ENCODE measurements around the gene CSGALNACT2. TPM values are rescaled to one million over a fixed set of nuclear protein-coding genes. Genes with fewer than 3 reads are reported as not detected.

Gene CSGALNACT2
- total RNA-seq, 1 donor: 17.3 TPM

DNA sequence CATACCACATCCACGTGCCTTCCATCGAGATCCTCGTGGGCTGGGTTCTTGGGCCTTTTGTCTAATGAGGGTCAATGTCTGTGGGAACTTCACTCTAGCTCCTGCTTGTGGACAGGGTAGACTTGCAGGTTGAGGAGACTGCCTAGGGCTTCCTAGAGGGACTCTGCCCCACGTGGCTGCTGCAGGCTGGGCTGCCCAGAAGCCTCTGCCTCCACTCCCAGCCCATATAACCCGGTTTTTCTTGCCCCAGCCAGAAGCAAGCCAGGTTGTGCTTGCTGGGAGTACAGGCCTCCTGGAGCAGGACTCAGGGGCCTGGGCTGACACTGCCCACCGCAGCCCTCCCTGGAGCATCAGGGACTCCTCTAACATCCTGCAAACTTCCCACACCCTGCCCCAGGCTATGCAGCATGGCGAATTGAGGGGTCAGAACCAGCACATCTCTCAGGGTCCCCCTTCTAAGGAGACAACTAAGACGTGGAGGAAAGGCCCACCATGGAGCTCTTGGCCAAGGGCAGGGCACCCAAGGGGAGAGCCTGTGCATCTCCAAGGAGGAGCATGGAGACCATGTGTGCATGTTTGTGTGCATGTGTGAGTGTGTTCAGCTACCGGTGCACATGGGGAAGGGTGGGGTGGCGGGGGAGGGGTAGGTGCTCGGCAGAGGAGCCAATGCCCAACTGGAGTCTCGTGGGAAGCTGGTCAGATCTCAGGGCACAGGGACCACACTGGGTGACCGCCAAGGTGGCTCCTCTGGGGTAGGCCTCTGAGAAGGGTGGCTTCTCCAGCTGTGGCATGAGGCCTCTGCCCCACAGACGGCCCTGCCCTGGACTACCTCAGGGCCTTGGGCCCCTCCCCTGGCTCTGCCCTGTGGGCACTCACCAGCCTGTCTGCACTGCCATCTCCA lies 66.0 kb downstream of the CSGALNACT2 start:
- no peak for DNase-seq (ENCODE audit: low read depth)
- TF ChIP-seq, protein P1, sequence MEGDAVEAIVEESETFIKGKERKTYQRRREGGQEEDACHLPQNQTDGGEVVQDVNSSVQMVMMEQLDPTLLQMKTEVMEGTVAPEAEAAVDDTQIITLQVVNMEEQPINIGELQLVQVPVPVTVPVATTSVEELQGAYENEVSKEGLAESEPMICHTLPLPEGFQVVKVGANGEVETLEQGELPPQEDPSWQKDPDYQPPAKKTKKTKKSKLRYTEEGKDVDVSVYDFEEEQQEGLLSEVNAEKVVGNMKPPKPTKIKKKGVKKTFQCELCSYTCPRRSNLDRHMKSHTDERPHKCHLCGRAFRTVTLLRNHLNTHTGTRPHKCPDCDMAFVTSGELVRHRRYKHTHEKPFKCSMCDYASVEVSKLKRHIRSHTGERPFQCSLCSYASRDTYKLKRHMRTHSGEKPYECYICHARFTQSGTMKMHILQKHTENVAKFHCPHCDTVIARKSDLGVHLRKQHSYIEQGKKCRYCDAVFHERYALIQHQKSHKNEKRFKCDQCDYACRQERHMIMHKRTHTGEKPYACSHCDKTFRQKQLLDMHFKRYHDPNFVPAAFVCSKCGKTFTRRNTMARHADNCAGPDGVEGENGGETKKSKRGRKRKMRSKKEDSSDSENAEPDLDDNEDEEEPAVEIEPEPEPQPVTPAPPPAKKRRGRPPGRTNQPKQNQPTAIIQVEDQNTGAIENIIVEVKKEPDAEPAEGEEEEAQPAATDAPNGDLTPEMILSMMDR (IDR thresholded peaks at IDR 0.05; ENCODE audit: insufficient read depth, low read depth, low read length): no peak
- no peak overlapping the region for H3K4me3 ChIP-seq (ENCODE audit: low read depth, low read length)

DNA sequence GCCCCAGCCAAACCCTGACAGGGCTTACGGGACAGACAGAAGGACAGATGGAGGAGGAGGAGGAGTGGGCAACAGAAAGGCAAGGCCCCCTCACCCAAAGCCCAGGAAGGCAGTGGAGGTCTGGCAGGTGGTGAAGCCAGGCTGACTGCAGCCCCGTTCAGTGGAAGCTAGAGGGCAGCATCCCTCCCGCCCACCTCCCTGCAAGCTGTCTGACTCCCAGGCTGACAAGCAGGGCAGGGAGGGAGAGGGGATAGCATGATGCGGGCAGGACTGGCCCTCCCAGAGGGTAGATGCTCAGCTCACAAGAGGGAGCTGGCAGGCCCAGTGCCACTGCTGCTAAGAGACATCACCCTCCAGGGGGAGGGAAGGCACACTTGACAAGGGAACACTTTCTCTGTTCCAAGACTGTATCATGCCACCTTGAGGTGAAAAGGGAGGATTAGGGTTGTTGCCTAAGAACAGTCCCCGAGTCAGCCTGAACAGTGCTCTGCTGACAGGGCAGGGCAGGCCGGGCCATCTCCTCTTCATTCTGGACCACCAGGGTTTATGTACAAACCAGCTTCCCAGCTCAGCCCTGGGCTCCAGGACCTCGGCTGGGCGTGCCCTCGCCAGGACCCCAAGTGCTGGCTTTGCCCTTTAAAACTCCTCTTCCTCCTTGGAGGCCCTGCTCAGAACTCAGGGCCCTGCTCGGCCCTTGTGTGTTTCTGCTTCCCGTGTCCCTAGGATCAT lies 66.9 kb downstream of the CSGALNACT2 start:
- DNase-seq (ENCODE audit: low read depth): peak; percentile 54
- TF ChIP-seq, protein P1 (IDR thresholded peaks at IDR 0.05; ENCODE audit: insufficient read depth, low read depth, low read length): peak; percentile 78
- no peak overlapping the region for H3K4me3 ChIP-seq (ENCODE audit: low read depth, low read length)

DNA sequence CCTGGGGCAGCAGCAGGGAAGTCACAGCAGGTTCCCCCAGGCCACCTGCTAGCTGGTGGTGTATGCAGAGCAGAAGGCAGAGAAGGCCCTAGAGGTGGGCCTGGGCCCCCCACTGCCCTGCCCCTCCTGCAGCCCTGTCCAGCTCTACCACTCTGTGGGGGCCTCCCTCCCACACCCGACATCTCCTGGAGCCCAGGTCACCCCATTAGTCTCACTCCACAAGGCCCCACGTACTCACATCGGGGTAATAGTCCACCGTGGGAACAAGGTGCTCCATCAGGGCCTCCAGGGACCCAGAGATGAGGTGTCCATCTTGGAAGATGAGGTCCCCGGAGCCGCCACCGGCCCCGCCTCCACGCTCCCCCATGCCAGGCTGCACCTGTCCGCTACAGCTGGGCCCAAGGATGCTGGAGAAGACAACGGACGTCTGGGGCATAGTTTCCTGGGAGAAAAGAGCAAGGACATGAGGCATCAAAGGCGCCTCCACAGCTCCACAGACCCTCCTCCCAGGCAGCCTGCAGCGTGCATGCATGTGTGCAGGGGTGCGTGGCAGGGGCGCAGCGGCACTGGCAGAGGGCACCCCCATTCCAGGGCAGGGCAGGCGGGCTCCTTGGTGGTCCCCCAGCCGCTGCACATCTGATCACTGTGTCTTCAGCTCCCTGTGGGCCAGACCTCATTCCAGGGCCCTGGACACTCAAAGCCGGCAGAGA lies 67.6 kb downstream of the CSGALNACT2 start:
- no peak for DNase-seq (ENCODE audit: low read depth)
- TF ChIP-seq, protein P1 (IDR thresholded peaks at IDR 0.05; ENCODE audit: insufficient read depth, low read depth, low read length): no peak

DNA sequence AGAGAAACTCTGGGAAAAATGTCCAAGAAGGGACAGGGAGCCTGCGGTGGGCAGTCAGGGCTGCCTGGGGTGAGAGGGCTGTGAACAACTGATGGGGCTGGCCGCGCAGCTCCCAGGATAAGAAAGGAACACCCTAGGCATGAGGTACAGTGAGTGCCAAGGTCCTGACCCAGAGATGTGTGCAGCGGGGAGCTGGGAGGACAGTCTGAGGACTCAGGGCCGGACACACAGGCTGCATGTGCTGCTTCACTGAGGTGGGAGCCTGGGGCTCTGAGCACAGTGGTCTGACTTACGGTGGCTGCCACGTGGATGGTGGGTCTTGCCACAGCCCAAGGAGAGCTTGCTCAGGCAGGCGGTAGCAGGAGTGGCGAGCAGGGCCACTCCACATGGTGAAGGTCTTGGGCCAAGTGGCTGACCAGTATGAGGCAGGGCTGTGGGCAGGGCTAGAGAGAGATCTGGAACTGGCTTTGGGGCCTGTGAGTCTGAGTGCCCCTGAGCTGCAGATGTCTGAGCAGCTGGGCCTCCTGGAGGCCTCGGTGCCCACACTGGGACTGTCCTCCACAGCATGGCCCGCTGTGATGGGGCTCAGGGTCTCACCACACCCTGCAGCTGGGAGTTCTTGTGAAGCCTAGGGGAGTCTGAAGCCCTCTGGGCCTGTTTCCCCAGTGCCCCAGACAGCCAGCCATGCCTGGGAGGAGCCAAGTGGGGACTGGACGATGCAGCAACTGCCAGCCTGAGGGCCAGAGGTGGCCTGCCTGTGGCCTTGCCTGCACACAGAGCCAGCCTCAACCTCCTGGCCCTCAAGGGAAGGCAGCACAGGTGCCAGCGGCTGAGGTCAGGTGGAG lies 68.4 kb downstream of the CSGALNACT2 start:
- no peak overlapping the region for H3K4me3 ChIP-seq (ENCODE audit: low read depth, low read length)
- DNase-seq (ENCODE audit: low read depth): no peak
- TF ChIP-seq, protein P1 (IDR thresholded peaks at IDR 0.05; ENCODE audit: insufficient read depth, low read depth, low read length): no peak

More for the DNA sequence above, 67.6 kb downstream of the CSGALNACT2 start:
- H3K4me3 ChIP-seq (ENCODE audit: low read depth, low read length): no peak overlapping the region

DNA sequence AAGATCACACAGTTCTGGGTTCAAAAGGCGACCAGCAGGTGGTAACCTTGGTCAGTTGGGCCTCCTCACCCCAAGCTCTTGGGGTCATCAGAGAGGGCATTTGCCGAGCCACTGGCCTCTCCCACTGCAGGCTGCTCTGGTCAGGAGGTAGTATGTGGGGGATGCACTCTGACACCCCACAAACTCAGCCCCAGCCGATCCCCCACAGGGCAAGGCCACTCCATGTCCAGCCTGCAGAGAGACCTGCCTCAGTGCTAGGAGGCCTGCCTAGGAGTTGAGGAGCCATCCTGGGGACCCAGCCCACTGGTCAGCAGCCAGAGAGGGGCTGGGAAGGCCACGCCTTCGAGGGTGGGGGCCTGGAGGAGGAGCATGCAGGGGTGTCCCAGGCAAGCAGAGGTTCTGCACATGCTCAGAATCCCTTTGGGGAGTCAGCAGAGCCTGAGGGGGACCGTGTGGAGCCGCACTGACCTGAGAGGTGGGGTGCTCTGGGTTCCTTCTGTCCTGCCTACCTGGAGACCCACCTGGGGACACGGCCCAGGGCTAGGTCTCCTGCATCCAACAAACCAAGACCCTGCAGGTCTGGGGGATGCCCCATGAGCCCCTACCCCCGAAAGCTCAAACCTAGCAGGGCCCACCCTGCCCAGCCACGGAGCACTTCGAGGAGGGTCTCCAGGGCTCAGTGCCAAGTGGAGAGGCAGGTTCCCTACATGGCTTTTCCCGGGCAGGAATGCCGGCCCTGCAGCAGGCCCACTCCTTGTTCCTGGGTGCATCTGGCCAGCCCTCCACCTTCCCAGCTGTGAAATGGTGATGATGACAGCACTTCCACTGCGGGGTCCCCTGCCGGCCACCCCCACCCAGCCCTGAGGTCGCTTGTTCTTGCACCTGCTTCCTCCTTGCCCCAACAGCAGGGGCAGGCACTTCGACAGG lies 70.2 kb downstream of the CSGALNACT2 start:
- no peak for DNase-seq (ENCODE audit: low read depth)
- TF ChIP-seq, protein P1 (IDR thresholded peaks at IDR 0.05; ENCODE audit: insufficient read depth, low read depth, low read length): no peak
- H3K4me3 ChIP-seq (ENCODE audit: low read depth, low read length): no peak overlapping the region

All from fibroblast of villous mesenchyme (primary cell).